ENCODE data around the gene TRAF2. TPM values are rescaled to one million over a fixed set of nuclear protein-coding genes. Genes with fewer than 3 reads are reported as not detected.
A peak's percentile ranks its signal among the peaks of the same experiment; 100 is the strongest.

TRAF2 gene
- total and polyA plus RNA-seq, 2 of the 8 experiments (the other 6 are each of a cell fraction or from before 2014, with no cell fraction given) = 26.9 to 50.2 TPM

DNA sequence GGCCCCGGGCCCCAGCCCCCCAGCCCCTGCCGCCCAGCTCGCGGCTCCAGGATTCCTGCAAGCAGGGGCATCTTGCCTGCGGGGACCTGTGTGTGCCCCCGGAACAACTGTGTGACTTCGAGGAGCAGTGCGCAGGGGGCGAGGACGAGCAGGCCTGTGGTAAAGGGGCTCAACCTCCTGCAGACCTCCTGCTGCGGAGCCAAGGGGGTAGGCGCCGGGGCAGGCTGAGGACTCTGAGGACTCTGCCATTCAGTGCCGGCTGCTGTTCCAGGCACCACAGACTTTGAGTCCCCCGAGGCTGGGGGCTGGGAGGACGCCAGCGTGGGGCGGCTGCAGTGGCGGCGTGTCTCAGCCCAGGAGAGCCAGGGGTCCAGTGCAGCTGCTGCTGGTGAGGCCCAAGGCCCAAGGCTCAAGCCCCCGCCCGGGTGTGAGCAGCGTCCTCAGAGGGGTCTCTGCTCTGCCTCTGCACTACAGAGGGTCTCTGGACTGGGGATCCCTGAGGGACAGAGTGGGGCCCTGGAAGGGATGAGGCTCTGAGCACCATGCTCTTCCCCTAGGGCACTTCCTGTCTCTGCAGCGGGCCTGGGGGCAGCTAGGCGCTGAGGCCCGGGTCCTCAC lies 30.7 kb upstream of the TRAF2 start:
- H3K23ac ChIP-seq (ENCODE audit: insufficient read length) = no peak overlapping the region
- no peaks in the 10 kb centered on the region for H3K23me2 ChIP-seq (ENCODE audit: low read depth, low read length)
- no peak overlapping the region for H2BK120ac ChIP-seq (replicated peaks; ENCODE audit: low read depth, low read length)
- H2BK15ac ChIP-seq (ENCODE audit: low read length) = no peak overlapping the region
- H3K14ac ChIP-seq (ENCODE audit: insufficient read length) = no peak overlapping the region
- no peaks in the 10 kb centered on the region for H3K27me3 ChIP-seq (replicated peaks in 1 of 4; ENCODE audit: control insufficient read depth in 3 of 4, extremely low read depth in 1 of 4, insufficient read depth in 3 of 4, low read length in 3 of 4)
- no peak overlapping the region for H3K18ac ChIP-seq (ENCODE audit: extremely low read depth, low read length)
- FAIRE-seq (no peak), DNase-seq (ENCODE audit: low read depth in 1 of 2, low spot score in 2 of 2) (peak in 1 of 2 experiments; percentile 53)
- H2AFZ ChIP-seq (ENCODE audit: low read length) = no peak overlapping the region
- H3K79me2 ChIP-seq (ENCODE audit: control insufficient read depth in 1 of 2, insufficient read depth in 2 of 2, low read length in 2 of 2) = no peaks in the 10 kb centered on the region
- H4K91ac ChIP-seq (replicated peaks; ENCODE audit: insufficient read length, low read length) = no peak overlapping the region
- no peak overlapping the region for H4K5ac ChIP-seq (ENCODE audit: insufficient read length, low read depth, low read length)
- H3K27ac ChIP-seq (ENCODE audit: low read depth, low read length) = no peak overlapping the region
- H2AK5ac ChIP-seq (ENCODE audit: low read depth, low read length) = no peak overlapping the region
- H3K9ac ChIP-seq (replicated peaks in 1 of 4; ENCODE audit: extremely low read depth in 1 of 4, low read depth in 3 of 4, low read length in 3 of 4) = no peak overlapping the region
- H3K4ac ChIP-seq (replicated peaks; ENCODE audit: insufficient read length, low read depth, low read length) = no peak overlapping the region
- H2BK12ac ChIP-seq (ENCODE audit: low read depth, low read length) = no peak overlapping the region
- no peak overlapping the region for H3K4me2 ChIP-seq (ENCODE audit: insufficient read depth in 1 of 2, low read depth in 2 of 2, low read length in 2 of 2)
- TF ChIP-seq CBX5 (IDR thresholded peaks at IDR 0.05; ENCODE audit: low read depth, low read length) (no peak), HDAC6 (IDR thresholded peaks at IDR 0.05; ENCODE audit: low read depth, low read length) (no peak), SAP30 (IDR thresholded peaks at IDR 0.05; ENCODE audit: insufficient read depth, insufficient replicate concordance, low read length) (no peak), RXRA (IDR thresholded peaks at IDR 0.05; ENCODE audit: insufficient read depth, low read depth, low read length) (no peak), CBX8 (IDR thresholded peaks at IDR 0.05; ENCODE audit: borderline replicate concordance, low read depth, low read length) (no peak)
- TF ChIP-seq, protein P1, sequence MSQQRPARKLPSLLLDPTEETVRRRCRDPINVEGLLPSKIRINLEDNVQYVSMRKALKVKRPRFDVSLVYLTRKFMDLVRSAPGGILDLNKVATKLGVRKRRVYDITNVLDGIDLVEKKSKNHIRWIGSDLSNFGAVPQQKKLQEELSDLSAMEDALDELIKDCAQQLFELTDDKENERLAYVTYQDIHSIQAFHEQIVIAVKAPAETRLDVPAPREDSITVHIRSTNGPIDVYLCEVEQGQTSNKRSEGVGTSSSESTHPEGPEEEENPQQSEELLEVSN (IDR thresholded peaks at IDR 0.05) = no peak
- H3K56ac ChIP-seq (replicated peaks; ENCODE audit: insufficient read length, low read depth, low read length) = no peak overlapping the region
- ChIA-PET POLR2A (ENCODE audit: partially characterized antibody) (interaction anchor here (0.6 to 16.2 kb wide), 7 partner anchors 10 to 347 kb away, joined by 3 to 248 read pairs (median 4); partner anchors contain the start of genes AJM1, EDF1 and RABL6), CTCF (ENCODE audit: partially characterized antibody) (interaction anchor here (1.4 to 1.7 kb wide), 3 partner anchors 11 to 55 kb away, joined by 3 to 4 read pairs (median 4); no protein-coding TSS in a partner anchor)
- peaks cover 0 to 7% (median 3%) of the 10 kb centered on the region in 4 experiments; a peak in 5 of 8 replicates for H3K36me3 ChIP-seq (ENCODE audit: control insufficient read depth in 2 of 4, insufficient read depth in 4 of 4, low read length in 3 of 4)
- no peak overlapping the region for H2BK5ac ChIP-seq (ENCODE audit: low read depth, low read length)
- no peaks in the 10 kb centered on the region for H3K9me3 ChIP-seq (ENCODE audit: insufficient read depth in 2 of 2, low read depth in 1 of 2, low read length in 1 of 2)
- H3K79me1 ChIP-seq (ENCODE audit: low read depth, low read length) = no peaks in the 10 kb centered on the region
- peaks cover 0 to under 1% (median 0%) of the 10 kb centered on the region in 4 experiments; a peak in 1 of 7 replicates for H3K4me1 ChIP-seq (replicated peaks in 1 of 4; ENCODE audit: control insufficient read depth in 3 of 4, insufficient read depth in 4 of 4, low read length in 3 of 4)
- H4K20me1 ChIP-seq (replicated peaks in 1 of 2; ENCODE audit: control insufficient read depth in 1 of 2, insufficient read depth in 2 of 2, low read length in 2 of 2) = peaks cover 0 to 10% of the 10 kb centered on the region in 2 experiments
- no peak overlapping the region for H4K8ac ChIP-seq (ENCODE audit: extremely low read depth, insufficient read depth, low read length)
- H2BK20ac ChIP-seq (ENCODE audit: low read length) = no peak overlapping the region
- H3K4me3 ChIP-seq (ENCODE audit: extremely low read depth in 1 of 4, insufficient read depth in 2 of 4, low read depth in 3 of 4, low read length in 4 of 4) = no peak overlapping the region
- 90% methylated on average over 19 of the region's 26 CpGs; no CpG with 5 or more reads in 1 of the 2 experiments for WGBS, 2 experiments (ENCODE audit: extremely low coverage in 1 of 2, insufficient coverage in 1 of 2, insufficient read length in 1 of 2, insufficient replicate concordance in 2 of 2, low coverage in 1 of 2, low lambda C conversion rate in 2 of 2, missing lambda C conversion rate in 1 of 2)

Measured in H1 (cell line).